SK-N-SH treated with all-trans-retinoic acid at 6 μM for 48 hours (cell line): ENCODE results near the gene ARHGDIG.

Source experiments
- ATAC-seq: fragments of 200-7000 bp; cut with Tn5 transposase; 3 replicates; pipeline ENCODE4 v1.9.1; 2020; ENCODE audit warnings: mild to moderate bottlenecking, moderate library complexity
- BACH2 ChIP-seq: fragments of 250-450 bp; sonication (Bioruptor Pico); IDR thresholded peaks from 2 replicates; pipeline ENCODE4 v1.9.0; 2021; ENCODE audit warnings: mild to moderate bottlenecking, borderline replicate concordance
- CREB5 ChIP-seq: fragments of 250-450 bp; sonication (Bioruptor Pico); IDR thresholded peaks from 2 replicates; pipeline ENCODE4 v1.5.1; 2020; ENCODE audit warnings: low read depth, mild to moderate bottlenecking, moderate library complexity
- CSDC2 ChIP-seq: fragments of 250-450 bp; sonication (Bioruptor Pico); IDR thresholded peaks from 2 replicates; pipeline ENCODE4 v1.5.0; 2020; ENCODE audit warnings: mild to moderate bottlenecking, moderate library complexity
- CSRNP3 ChIP-seq: fragments of 250-450 bp; sonication (Bioruptor Pico); IDR thresholded peaks from 2 replicates; pipeline ENCODE4 v1.5.1; 2021; ENCODE audit warnings: mild to moderate bottlenecking, moderate library complexity
- ISL1 ChIP-seq: fragments of 250-450 bp; sonication (Bioruptor Pico); IDR thresholded peaks from 2 replicates; pipeline ENCODE4 v2.1.2; 2022; ENCODE audit warnings: mild to moderate bottlenecking, moderate library complexity
- OSR1 ChIP-seq: fragments of 250-450 bp; sonication (Bioruptor Pico); IDR thresholded peaks from 2 replicates; pipeline ENCODE4 v1.8.0; 2022; ENCODE audit warnings: moderate library complexity, mild to moderate bottlenecking, inconsistent platforms
- PATZ1 ChIP-seq: fragments of 250-450 bp; sonication (Bioruptor Pico); IDR thresholded peaks from 2 replicates; pipeline ENCODE4 v1.8.0; 2020; ENCODE audit warnings: mild to moderate bottlenecking, moderate library complexity, borderline replicate concordance
- POU6F1 ChIP-seq: fragments of 250-450 bp; sonication (Bioruptor Pico); IDR thresholded peaks from 2 replicates; pipeline ENCODE4 v1.8.0; 2021; ENCODE audit warnings: low read depth, mild to moderate bottlenecking, moderate library complexity, borderline replicate concordance
- SNAI2 ChIP-seq: fragments of 250-450 bp; sonication (Bioruptor Pico); IDR thresholded peaks from 2 replicates; pipeline ENCODE4 v1.5.0; 2020; ENCODE audit warnings: mild to moderate bottlenecking, moderate library complexity
- TCF4 ChIP-seq: fragments of 250-450 bp; sonication (Bioruptor Pico); IDR thresholded peaks from 2 replicates; pipeline ENCODE4 v1.8.0; 2021; ENCODE audit warnings: mild to moderate bottlenecking, moderate library complexity, borderline replicate concordance
- TOX ChIP-seq: fragments of 250-450 bp; sonication (Bioruptor Pico); IDR thresholded peaks from 2 replicates; pipeline ENCODE4 v1.8.0; 2021; ENCODE audit warnings: mild to moderate bottlenecking, moderate library complexity, borderline replicate concordance
- ZC3H10 ChIP-seq: fragments of 250-450 bp; sonication (Bioruptor Pico); IDR thresholded peaks from 2 replicates; pipeline ENCODE4 v1.5.1; 2021; ENCODE audit warnings: mild to moderate bottlenecking, moderate library complexity
- ZFP3 ChIP-seq: fragments of 250-450 bp; sonication (Bioruptor Pico); IDR thresholded peaks from 2 replicates; pipeline ENCODE4 v1.5.0; 2020; ENCODE audit warnings: mild to moderate bottlenecking, moderate library complexity
- ZNF565 ChIP-seq: fragments of 450-650 bp; formaldehyde crosslinking; conservative IDR thresholded peaks from 2 replicates; pipeline ENCODE4 v1.5.0; 2020; ENCODE audit warnings: low read depth, mild to moderate bottlenecking, moderate library complexity
- ZNF70 ChIP-seq: fragments of 450-650 bp; formaldehyde crosslinking; IDR thresholded peaks from 2 replicates; pipeline ENCODE4 v1.5.0; 2020; ENCODE audit warnings: mild to moderate bottlenecking, moderate library complexity
- ZNF8 ChIP-seq: fragments of 450-650 bp; formaldehyde crosslinking; IDR thresholded peaks from 2 replicates; pipeline ENCODE4 v1.5.0; 2020; ENCODE audit warnings: mild to moderate bottlenecking, moderate library complexity

ARHGDIG gene

GRCh38 chr16:280552-280951, at the start of gene ARHGDIG:
Gene ARHGDIG (plus strand): TSS chr16:280591. CDS start chr16:280681, 90 bp downstream.
- TF ChIP-seq ZNF70 (CRISPR knock-in tag) = no peak
- TF ChIP-seq CREB5 (CRISPR knock-in tag) = no peak
- no peak for TF ChIP-seq POU6F1 (CRISPR knock-in tag)
- 0 out of 3 replicates have a peak, but pooled peaks have one; percentile 8 for ATAC-seq

GRCh38 chr16:230949-231348, 49.4 kb upstream of the ARHGDIG start:
- no peak for ATAC-seq
- TF ChIP-seq ZFP3 (CRISPR knock-in tag) = no peak
- TF ChIP-seq OSR1 (CRISPR knock-in tag) = no peak
- no peak for TF ChIP-seq ISL1 (CRISPR knock-in tag)
- TF ChIP-seq TOX (CRISPR knock-in tag) = no peak
- TF ChIP-seq TCF4 (CRISPR knock-in tag) = no peak
- TF ChIP-seq CSDC2 (CRISPR knock-in tag) = no peak
- TF ChIP-seq CSRNP3 (CRISPR knock-in tag) = no peak
- TF ChIP-seq ZNF70 (CRISPR knock-in tag) = no peak
- TF ChIP-seq ZNF565 (CRISPR knock-in tag) = no peak
- no peak for TF ChIP-seq ZC3H10

GRCh38 chr16:234468-235305, 45.7 kb upstream of the ARHGDIG start, which contains the start of gene FAM234A:
Gene FAM234A (plus strand): TSS chr16:234821. CDS start chr16:254414, 19,593 bp downstream.
- TF ChIP-seq ZNF70 (CRISPR knock-in tag) (peak; percentile 59; the same call in 1 of the 2 replicates), CREB5 (CRISPR knock-in tag) (no peak), PATZ1 (CRISPR knock-in tag) (no peak; the same call in 1 of the 2 replicates), BACH2 (CRISPR knock-in tag) (no peak), SNAI2 (no peak), ZNF565 (CRISPR knock-in tag) (no peak), ZNF8 (CRISPR knock-in tag) (peak; percentile 19; the same call in 1 of the 2 replicates)
- peak; percentile 83 for ATAC-seq

- TF ChIP-seq ZC3H10 (no peak), SNAI2 (no peak), PATZ1 (CRISPR knock-in tag) (no peak), TCF4 (CRISPR knock-in tag) (no peak), TOX (CRISPR knock-in tag) (no peak), CSDC2 (CRISPR knock-in tag) (no peak), ZNF565 (CRISPR knock-in tag) (no peak)
- ATAC-seq = no peak
Measured at GRCh38 chr16:239948-240277, 40.5 kb upstream of the ARHGDIG start.
